B cell (primary cell): Measurements from ENCODE around the gene VIPR2. TPM values are rescaled to one million over a fixed set of nuclear protein-coding genes. Genes with fewer than 3 reads are reported as not detected.
"Not testable (repeated sequence)": the region's sequence is repeated elsewhere in the genome, so short reads cannot be mapped to it uniquely, and the experiment has no call there.

ENCODE experiments used
- ATAC-seq: fragments of 200-7000 bp; cut with Tn5 transposase; one replicate; pipeline ENCODE4 v1.10.0; 2021; ENCODE audit warnings: low read depth, mild to moderate bottlenecking, moderate number of reproducible peaks, moderate library complexity
- CTCF ChIA-PET: fragments of 350-600 bp; sonication (Branson Sonifier 250); formaldehyde crosslinking; loops from one replicate; lab custom pipeline; 2021; ENCODE audit warnings: antibody characterized with exemption, inconsistent platforms; lab: Charles Lee
- POLR2A ChIA-PET: fragments of 350-600 bp; sonication (Branson Sonifier 250); formaldehyde crosslinking; loops from one replicate; lab custom pipeline; 2021; ENCODE audit warnings: antibody characterized with exemption; lab: Charles Lee
- DNase-seq: peaks from one replicate; pipeline ENCODE4 v3.0.0; 2013
- H2AFZ ChIP-seq: 2 replicates; pipeline ENCODE4 v1.6.1; 2012; ENCODE audit warnings: mild to moderate bottlenecking, low read depth, low read length; ENCODE audit not compliant: insufficient read depth, poor library complexity, severe bottlenecking
- H3K27ac ChIP-seq, 2 donors: 1 replicate in 1 of 2; 2 replicates in 1 of 2; pipeline ENCODE4 v1.5.1; 2012 to 2013; ENCODE audit warnings: low read length in 2 of 2, mild to moderate bottlenecking in 2 of 2, moderate library complexity in 1 of 2
- H3K27me3 ChIP-seq, 4 experiments: fragments of 200-600 bp in 1 of 4; sonication (generic) in 1 of 4; replicated peaks in 1 of 4; 1 replicate in 2 of 4; 2 replicates in 2 of 4; pipeline versions ENCODE4 v1.6.1 to v1.7.0; 2013 to 2016; ENCODE audit warnings: low read length in 3 of 4, mild to moderate bottlenecking in 2 of 4, mixed read lengths in 1 of 4, moderate library complexity in 1 of 4; ENCODE audit not compliant: insufficient read depth in 4 of 4, control insufficient read depth in 3 of 4; ENCODE audit errors: control extremely low read depth in 1 of 4
- H3K36me3 ChIP-seq, 2 experiments: replicated peaks in 1 of 2; 1 replicate in 1 of 2; 2 replicates in 1 of 2; pipeline versions ENCODE4 v1.6.1 to v1.7.1; 2013; ENCODE audit warnings: low read length in 1 of 2; ENCODE audit not compliant: insufficient read depth in 2 of 2, control insufficient read depth in 1 of 2; ENCODE audit errors: control extremely low read depth in 1 of 2, extremely low read depth in 1 of 2
- H3K4me1 ChIP-seq, 2 donors: fragments of 200-600 bp in 1 of 2; sonication (generic) in 1 of 2; 1 replicate in 1 of 2; 2 replicates in 1 of 2; pipeline versions ENCODE4 v1.5.1 to v1.6.1; 2013 to 2017; ENCODE audit warnings: low read length in 2 of 2; ENCODE audit not compliant: control insufficient read depth in 2 of 2, insufficient read depth in 2 of 2
- H3K4me2 ChIP-seq: replicated peaks from 2 replicates; pipeline ENCODE3; 2012; ENCODE audit warnings: mild to moderate bottlenecking, low read depth, low read length; ENCODE audit not compliant: poor library complexity, severe bottlenecking
- H3K4me3 ChIP-seq, 5 experiments: fragments of 200-600 bp in 1 of 5; sonication (generic) in 1 of 5; 1 replicate in 3 of 5; 2 replicates in 2 of 5; pipeline versions ENCODE4 v1.5.1 to v1.7.0; 2011 to 2016; ENCODE audit warnings: low read length in 4 of 5, mild to moderate bottlenecking in 4 of 5, low read depth in 2 of 5, control low read depth in 1 of 5, moderate library complexity in 1 of 5; ENCODE audit not compliant: insufficient read depth in 1 of 5; ENCODE audit errors: control extremely low read depth in 1 of 5, extremely low read depth in 1 of 5
- H3K79me2 ChIP-seq: fragments of 200-600 bp; sonication (generic); one replicate; pipeline ENCODE4 v1.6.0; 2016; ENCODE audit warnings: low read length; ENCODE audit not compliant: control insufficient read depth, insufficient read depth
- H3K9ac ChIP-seq: fragments of 200-600 bp; sonication (generic); 2 replicates; pipeline ENCODE4 v1.6.1; 2017; ENCODE audit warnings: mild to moderate bottlenecking, low read length, moderate library complexity
- H3K9me3 ChIP-seq, 3 donors: one replicate each; pipeline versions ENCODE4 v1.6.1 to v1.7.1; 2013; ENCODE audit warnings: low read length in 2 of 3; ENCODE audit not compliant: control insufficient read depth in 2 of 3, insufficient read depth in 1 of 3; ENCODE audit errors: control extremely low read depth in 1 of 3
- H4K20me1 ChIP-seq: 2 replicates; pipeline ENCODE4 v1.6.0; 2012; ENCODE audit warnings: mild to moderate bottlenecking, low read length; ENCODE audit not compliant: insufficient read depth, control insufficient read depth, poor library complexity, severe bottlenecking
- H3K27ac Mint-ChIP-seq: one replicate; pipeline ENCODE4 v1.8.0; 2021; ENCODE audit warnings: mixed read lengths
- H3K27me3 Mint-ChIP-seq: one replicate; pipeline ENCODE4 v1.8.0; 2021; ENCODE audit warnings: mixed read lengths
- H3K4me1 Mint-ChIP-seq: one replicate; pipeline ENCODE4 v1.8.0; 2021; ENCODE audit warnings: mixed read lengths
- H3K4me3 Mint-ChIP-seq: one replicate; pipeline ENCODE4 v1.8.0; 2021; ENCODE audit warnings: mixed read lengths
- H3K9me3 Mint-ChIP-seq: one replicate; pipeline ENCODE4 v1.8.0; 2022; ENCODE audit warnings: mixed read lengths; ENCODE audit not compliant: insufficient read depth
- CTCF ChIP-seq: fragments of 200-600 bp; IDR thresholded peaks from one replicate; pipeline ENCODE4 v1.8.0; 2022; ENCODE audit warnings: antibody characterized with exemption, mild to moderate bottlenecking
- EZH2 ChIP-seq: IDR thresholded peaks from 2 replicates; pipeline ENCODE4 v1.6.1; 2012; ENCODE audit warnings: borderline replicate concordance, low read depth, mild to moderate bottlenecking, moderate library complexity, low read length; ENCODE audit not compliant: insufficient read depth, poor library complexity, severe bottlenecking
- WGBS: methylation state at CpG from one replicate; pipeline ENCODE4 v1.1.5; 2013; ENCODE audit warnings: missing lambda C conversion rate; ENCODE audit not compliant: insufficient coverage; 5-methylcytosine and 5-hydroxymethylcytosine counted together
- intact Hi-C: fragments of 100-400 bp; cut with micrococcal nuclease; formaldehyde crosslinking; loops from one replicate; pipeline ENCODE4 v1.10.0; 2022
- polyA plus RNA-seq: library from polyadenylated mRNA; depleted of rRNA; stranded (reverse); fragments of >200 nt; gene quantifications from 2 replicates; pipeline ENCODE4 v1.2.3, GENCODE V29; 2012
- total RNA-seq, 2 donors: library from RNA; stranded (reverse); fragments of 120-200 nt in 1 of 2; gene quantifications; 1 replicate in 1 of 2; 2 replicates in 1 of 2; pipeline versions ENCODE4 v1.2.3 to v1.2.4, GENCODE V29; 2013 to 2022

The VIPR2 gene
- total and polyA plus RNA-seq, 2 donors (not counting 1 experiment from before 2014, with no cell fraction given) = not detected

GRCh38 chr7:159175792-159176191 is 31.1 kb upstream of the VIPR2 start:
- Mint-ChIP-seq H3K27ac (no peak overlapping the region), H3K4me1 (peaks cover 4% of the 10 kb centered on the region), H3K4me3 (no peak overlapping the region), H3K27me3 (no peaks in the 10 kb centered on the region), H3K9me3 (peaks cover 9% of the 10 kb centered on the region)
- Histone ChIP-seq H3K36me3 (no peaks in the 10 kb centered on the region), H3K79me2 (no peaks in the 10 kb centered on the region), H3K4me3 (no peak overlapping the region), H3K4me1 (peaks cover 5 to 7% of the 10 kb centered on the region in 2 donors), H3K27me3 (no peaks in the 10 kb centered on the region), H2AFZ (no peak overlapping the region), H3K27ac (no peak overlapping the region), H3K9me3 (peaks cover 0 to 30% (median 0%) of the 10 kb centered on the region in 3 donors), H3K4me2 (no peak overlapping the region), H4K20me1 (no peaks in the 10 kb centered on the region), H3K9ac (no peak overlapping the region)
- ChIA-PET CTCF (no interaction called here), POLR2A (no interaction called here)
- DNase-seq (no peak), ATAC-seq (no peak)
- TF ChIP-seq CTCF (no peak), EZH2 (no peak)
- intact Hi-C loops = no loop called here
- 87% methylated on average over 5 of the region's 8 CpGs for WGBS

- H4K20me1 ChIP-seq, H3K27ac Mint-ChIP-seq, H3K9ac ChIP-seq, H3K4me3 ChIP-seq, H3K27ac ChIP-seq, H3K4me3 Mint-ChIP-seq, H3K36me3 ChIP-seq, H3K9me3 Mint-ChIP-seq, DNase-seq, H3K27me3 Mint-ChIP-seq, POLR2A ChIA-PET, H3K4me1 Mint-ChIP-seq, H3K4me1 ChIP-seq, H3K27me3 ChIP-seq, H3K4me2 ChIP-seq, intact Hi-C loops, ATAC-seq, H2AFZ ChIP-seq, H3K79me2 ChIP-seq, CTCF ChIA-PET: not testable (repeated sequence)
- 18% methylated on average over 5 of the region's 6 CpGs for WGBS
- peaks cover 0 to 35% (median 0%) of the 10 kb centered on the region in 3 donors for H3K9me3 ChIP-seq
Observed at GRCh38 chr7:159175100-159175499, 30.4 kb upstream of the VIPR2 start.
